ENCODE data around the gene DNAH6.

The DNAH6 gene

DNA sequence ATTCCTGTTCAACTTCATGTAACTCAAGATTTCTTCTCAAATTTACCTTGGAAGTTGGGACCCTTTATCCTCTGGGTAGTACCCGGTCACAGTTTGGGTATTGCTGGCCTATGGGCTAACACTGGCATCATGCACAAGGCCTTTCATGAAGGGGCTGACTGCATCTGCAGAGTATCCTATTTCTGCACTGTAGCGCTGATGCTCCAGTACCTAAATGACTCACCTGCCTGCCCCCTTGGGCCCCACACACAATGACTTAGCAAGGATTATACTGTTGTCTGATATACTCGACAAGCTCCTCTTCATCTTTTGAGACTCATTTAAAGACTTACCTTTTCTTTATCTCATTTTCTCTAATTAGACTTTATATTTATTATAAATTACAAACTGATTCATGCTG is 39.9 kb downstream of the DNAH6 start:
- no peaks in the 10 kb centered on the region for H4K20me1 ChIP-seq (ENCODE audit: insufficient read depth, low read length)
- TF ChIP-seq, protein P1, sequence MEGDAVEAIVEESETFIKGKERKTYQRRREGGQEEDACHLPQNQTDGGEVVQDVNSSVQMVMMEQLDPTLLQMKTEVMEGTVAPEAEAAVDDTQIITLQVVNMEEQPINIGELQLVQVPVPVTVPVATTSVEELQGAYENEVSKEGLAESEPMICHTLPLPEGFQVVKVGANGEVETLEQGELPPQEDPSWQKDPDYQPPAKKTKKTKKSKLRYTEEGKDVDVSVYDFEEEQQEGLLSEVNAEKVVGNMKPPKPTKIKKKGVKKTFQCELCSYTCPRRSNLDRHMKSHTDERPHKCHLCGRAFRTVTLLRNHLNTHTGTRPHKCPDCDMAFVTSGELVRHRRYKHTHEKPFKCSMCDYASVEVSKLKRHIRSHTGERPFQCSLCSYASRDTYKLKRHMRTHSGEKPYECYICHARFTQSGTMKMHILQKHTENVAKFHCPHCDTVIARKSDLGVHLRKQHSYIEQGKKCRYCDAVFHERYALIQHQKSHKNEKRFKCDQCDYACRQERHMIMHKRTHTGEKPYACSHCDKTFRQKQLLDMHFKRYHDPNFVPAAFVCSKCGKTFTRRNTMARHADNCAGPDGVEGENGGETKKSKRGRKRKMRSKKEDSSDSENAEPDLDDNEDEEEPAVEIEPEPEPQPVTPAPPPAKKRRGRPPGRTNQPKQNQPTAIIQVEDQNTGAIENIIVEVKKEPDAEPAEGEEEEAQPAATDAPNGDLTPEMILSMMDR (IDR thresholded peaks at IDR 0.05; ENCODE audit: borderline replicate concordance, extremely low read depth, low read length, poor library complexity, severe bottlenecking), result no peak
- no peak for TF ChIP-seq EZH2 (IDR thresholded peaks at IDR 0.05; ENCODE audit: borderline replicate concordance, low read depth, low read length, severe bottlenecking)
- no peak overlapping the region for H3K27ac ChIP-seq (ENCODE audit: low read length)
- no peaks in the 10 kb centered on the region for H3K4me1 ChIP-seq (ENCODE audit: insufficient read depth, low read length)
- H2AFZ ChIP-seq (ENCODE audit: low read depth, low read length), result no peak overlapping the region
- H3K79me2 ChIP-seq (ENCODE audit: insufficient read depth, low read length), result no peaks in the 10 kb centered on the region
- ATAC-seq (ENCODE audit: insufficient read depth, low read depth), result no peak
- peaks cover 3% of the 10 kb centered on the region for H3K27me3 ChIP-seq (ENCODE audit: insufficient read depth, low read length, poor library complexity)
- H3K36me3 ChIP-seq (ENCODE audit: insufficient read depth, low read length), result no peaks in the 10 kb centered on the region
- H3K9ac ChIP-seq (ENCODE audit: low read depth, low read length), result no peak overlapping the region
- no peak overlapping the region for H3K4me3 ChIP-seq (ENCODE audit: low read depth in 1 of 2, low read length in 2 of 2)
- no peaks in the 10 kb centered on the region for H3K9me3 ChIP-seq (ENCODE audit: insufficient read depth, low read length, severe bottlenecking)
- H3K4me2 ChIP-seq (ENCODE audit: insufficient read depth, low read length), result no peak overlapping the region
- DNase-seq, result no peak

DNA sequence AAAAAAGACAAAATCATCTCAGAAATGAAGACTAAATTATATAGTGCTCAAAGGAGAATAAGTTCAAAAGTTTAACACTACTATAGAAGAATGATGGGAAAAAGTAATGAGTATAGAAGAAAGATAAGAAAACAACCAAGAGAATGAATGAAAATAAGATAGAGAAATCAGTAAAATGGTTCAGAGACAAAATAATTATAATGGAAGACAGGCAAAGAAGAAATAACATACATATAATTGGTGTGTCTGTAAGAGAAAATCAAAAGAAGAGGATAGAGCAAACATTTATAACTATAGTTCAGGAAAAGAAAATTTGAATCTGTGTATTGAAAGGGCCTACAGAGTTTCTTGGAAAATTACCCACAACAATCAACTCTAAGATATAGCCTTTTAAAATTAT is 43.5 kb downstream of the DNAH6 start:
- no peak for TF ChIP-seq EZH2 (IDR thresholded peaks at IDR 0.05; ENCODE audit: borderline replicate concordance, low read depth, low read length, severe bottlenecking)
- TF ChIP-seq, protein P1 (IDR thresholded peaks at IDR 0.05; ENCODE audit: borderline replicate concordance, extremely low read depth, low read length, poor library complexity, severe bottlenecking), result no peak
- no peaks in the 10 kb centered on the region for H3K79me2 ChIP-seq (ENCODE audit: insufficient read depth, low read length)
- no peaks in the 10 kb centered on the region for H4K20me1 ChIP-seq (ENCODE audit: insufficient read depth, low read length)
- H3K27me3 ChIP-seq (ENCODE audit: insufficient read depth, low read length, poor library complexity), result no peaks in the 10 kb centered on the region
- ATAC-seq (ENCODE audit: insufficient read depth, low read depth) (no peak), DNase-seq (no peak)
- H3K27ac ChIP-seq (ENCODE audit: low read length), result no peak overlapping the region
- H3K9ac ChIP-seq (ENCODE audit: low read depth, low read length), result no peak overlapping the region
- H2AFZ ChIP-seq (ENCODE audit: low read depth, low read length), result no peak overlapping the region
- no peak overlapping the region for H3K4me2 ChIP-seq (ENCODE audit: insufficient read depth, low read length)
- H3K36me3 ChIP-seq (ENCODE audit: insufficient read depth, low read length), result no peaks in the 10 kb centered on the region
- H3K4me1 ChIP-seq (ENCODE audit: insufficient read depth, low read length), result no peaks in the 10 kb centered on the region
- no peak overlapping the region for H3K4me3 ChIP-seq (ENCODE audit: low read depth in 1 of 2, low read length in 2 of 2)
- no peaks in the 10 kb centered on the region for H3K9me3 ChIP-seq (ENCODE audit: insufficient read depth, low read length, severe bottlenecking)

DNA sequence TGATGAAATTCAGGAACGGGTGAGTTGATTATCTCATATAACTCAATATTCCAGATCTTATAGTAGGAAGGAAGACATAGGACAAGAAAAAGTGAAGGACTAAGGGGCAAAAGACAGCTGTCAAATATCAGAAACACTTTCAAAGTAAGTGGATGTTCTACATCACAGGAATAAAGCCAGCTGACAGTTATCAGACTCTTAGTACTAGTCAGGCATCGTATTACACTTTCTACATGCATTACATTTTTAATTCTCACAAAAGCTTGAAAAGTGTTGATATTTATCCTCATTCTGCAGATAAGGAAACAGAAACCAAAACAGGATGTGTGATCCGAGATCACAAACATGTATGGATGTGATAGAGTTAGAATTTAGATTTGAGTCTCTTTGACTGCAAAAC is 63.4 kb downstream of the DNAH6 start:
- no peak overlapping the region for H3K4me2 ChIP-seq (ENCODE audit: insufficient read depth, low read length)
- no peak for ATAC-seq (ENCODE audit: insufficient read depth, low read depth)

More for the DNA sequence above, 63.4 kb downstream of the DNAH6 start:
- H2AFZ ChIP-seq (ENCODE audit: low read depth, low read length), result no peak overlapping the region
- DNase-seq, result no peak
- H3K27ac ChIP-seq (ENCODE audit: low read length), result no peak overlapping the region
- no peaks in the 10 kb centered on the region for H3K4me1 ChIP-seq (ENCODE audit: insufficient read depth, low read length)
- H4K20me1 ChIP-seq (ENCODE audit: insufficient read depth, low read length), result no peaks in the 10 kb centered on the region
- H3K4me3 ChIP-seq (ENCODE audit: low read depth in 1 of 2, low read length in 2 of 2), result no peak overlapping the region
- TF ChIP-seq EZH2 (IDR thresholded peaks at IDR 0.05; ENCODE audit: borderline replicate concordance, low read depth, low read length, severe bottlenecking), result no peak
- TF ChIP-seq, protein P1 (IDR thresholded peaks at IDR 0.05; ENCODE audit: borderline replicate concordance, extremely low read depth, low read length, poor library complexity, severe bottlenecking), result no peak
- no peaks in the 10 kb centered on the region for H3K36me3 ChIP-seq (ENCODE audit: insufficient read depth, low read length)
- peaks cover 7% of the 10 kb centered on the region for H3K27me3 ChIP-seq (ENCODE audit: insufficient read depth, low read length, poor library complexity)
- no peaks in the 10 kb centered on the region for H3K79me2 ChIP-seq (ENCODE audit: insufficient read depth, low read length)
- no peaks in the 10 kb centered on the region for H3K9me3 ChIP-seq (ENCODE audit: insufficient read depth, low read length, severe bottlenecking)
- no peak overlapping the region for H3K9ac ChIP-seq (ENCODE audit: low read depth, low read length)

Measured in DND-41 (cell line).